Urothelium cell line (cell line): ENCODE data around the gene PRKCH.

ENCODE experiments used
- DNase-seq: peaks from one replicate; pipeline ENCODE4 v3.0.0; 2011; ENCODE audit warnings: low spot score, mixed read lengths
- FAIRE-seq: peaks from 2 replicates; lab custom pipeline; 2011; peaks lifted over from hg19 to GRCh38; lab: Jason Lieb, UNC

The PRKCH gene

GRCh38 chr14:61536661-61537562 lies 215.5 kb downstream of the PRKCH start:
- FAIRE-seq (peak; percentile 68), DNase-seq (no peak)

- FAIRE-seq = peak; percentile 96
Measured at GRCh38 chr14:61537563-61538463, 216.4 kb downstream of the PRKCH start.

GRCh38 chr14:61538464-61539022 lies 217.2 kb downstream of the PRKCH start:
- FAIRE-seq = no peak
- DNase-seq = no peak

More at GRCh38 chr14:61537563-61538463, 216.4 kb downstream of the PRKCH start:
- peak; percentile 97 for DNase-seq

DNA sequence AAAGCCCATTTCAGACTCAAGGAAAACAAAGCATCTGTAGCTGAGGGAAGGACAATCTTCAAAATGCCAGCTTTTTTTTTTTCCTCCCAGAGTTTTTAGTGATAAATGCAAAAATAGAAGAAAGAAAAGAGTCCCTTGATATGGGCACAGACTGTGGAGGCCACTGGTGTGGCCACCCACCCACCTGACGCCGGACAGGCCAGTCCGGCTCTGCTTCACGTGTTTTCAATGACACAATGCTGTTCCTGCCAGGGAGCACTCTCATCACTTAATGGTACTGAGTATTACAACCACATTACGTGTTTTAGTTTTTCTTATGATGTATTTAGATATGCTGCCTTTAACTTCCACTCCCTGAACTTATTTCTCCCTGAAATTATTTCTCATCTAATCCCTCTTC lies 218.3 kb downstream of the PRKCH start:
- no peak for DNase-seq
- FAIRE-seq = no peak

- DNase-seq (no peak), FAIRE-seq (peak; percentile 93)
Measured at GRCh38 chr14:61540931-61541330, 219.6 kb downstream of the PRKCH start.

DNA sequence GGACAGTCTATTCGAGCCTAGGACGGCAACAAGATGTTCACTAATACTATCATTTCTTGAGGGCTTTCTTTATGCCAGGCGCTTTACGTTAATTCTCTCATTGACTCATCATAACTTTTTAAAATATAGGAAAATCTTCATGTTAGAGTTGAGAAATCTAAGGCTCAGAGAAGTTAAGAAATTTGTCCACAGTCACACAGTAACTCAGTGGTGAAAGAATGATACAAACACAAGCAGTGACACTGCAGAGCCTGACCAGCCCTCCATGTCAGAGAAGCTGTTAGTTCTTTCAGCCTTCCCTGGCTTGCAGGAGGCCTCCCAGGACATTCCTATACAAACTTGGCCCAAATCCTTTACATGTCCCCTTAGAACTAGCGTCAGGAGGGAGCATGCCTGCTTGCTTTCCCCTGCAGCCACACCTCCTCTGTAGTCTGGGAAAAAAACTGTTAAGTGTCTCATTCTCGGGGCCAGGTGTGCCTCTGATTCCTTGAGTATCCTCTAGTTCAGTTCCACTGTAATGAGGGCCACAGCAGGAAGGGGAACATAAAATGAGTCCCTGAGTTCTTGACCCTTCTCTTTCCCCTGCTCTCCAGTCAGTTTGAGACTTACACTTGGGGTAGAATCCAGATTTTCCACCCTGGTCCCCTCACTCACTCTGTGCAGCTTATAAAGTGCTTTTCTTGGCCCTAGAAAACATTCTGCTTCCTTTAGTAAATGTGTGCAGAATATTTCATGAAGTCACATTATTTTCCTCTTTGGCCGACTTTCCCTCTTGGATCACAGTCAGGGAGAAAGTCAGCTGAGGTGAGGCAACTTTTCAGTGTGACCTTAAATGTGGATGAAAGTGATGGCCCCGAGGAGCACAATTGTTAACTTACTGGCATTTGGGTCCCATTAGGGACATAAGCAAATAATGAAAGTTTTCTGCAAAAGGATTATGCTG lies 221.7 kb downstream of the PRKCH start:
- no peak for DNase-seq
- FAIRE-seq = no peak

DNA sequence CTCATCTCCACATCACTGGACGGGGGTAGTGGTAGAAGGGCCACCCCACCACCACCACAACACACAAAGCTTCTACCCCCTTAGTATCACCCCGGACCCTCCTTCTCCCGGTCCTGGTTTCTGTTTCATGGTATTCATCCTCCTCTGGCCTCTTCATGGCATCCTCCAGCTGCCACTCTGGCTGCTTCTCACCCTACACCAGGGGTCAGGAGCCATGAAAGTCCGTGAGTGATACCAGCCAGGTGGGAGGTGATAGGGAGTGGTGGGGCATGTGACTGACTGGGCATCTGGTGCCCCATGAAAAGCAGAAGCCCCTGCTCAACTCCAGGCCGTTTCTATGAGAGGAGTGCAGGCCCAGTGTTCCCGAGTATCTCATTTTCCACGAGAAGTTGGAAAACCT lies 222.6 kb downstream of the PRKCH start:
- DNase-seq (no peak), FAIRE-seq (peak; percentile 88)

GRCh38 chr14:61544448-61545330 lies 223.3 kb downstream of the PRKCH start:
- FAIRE-seq (peak; percentile 55), DNase-seq (no peak)

GRCh38 chr14:61545726-61546455 lies 224.5 kb downstream of the PRKCH start:
- FAIRE-seq = peak; percentile 42
- DNase-seq = no peak

DNA sequence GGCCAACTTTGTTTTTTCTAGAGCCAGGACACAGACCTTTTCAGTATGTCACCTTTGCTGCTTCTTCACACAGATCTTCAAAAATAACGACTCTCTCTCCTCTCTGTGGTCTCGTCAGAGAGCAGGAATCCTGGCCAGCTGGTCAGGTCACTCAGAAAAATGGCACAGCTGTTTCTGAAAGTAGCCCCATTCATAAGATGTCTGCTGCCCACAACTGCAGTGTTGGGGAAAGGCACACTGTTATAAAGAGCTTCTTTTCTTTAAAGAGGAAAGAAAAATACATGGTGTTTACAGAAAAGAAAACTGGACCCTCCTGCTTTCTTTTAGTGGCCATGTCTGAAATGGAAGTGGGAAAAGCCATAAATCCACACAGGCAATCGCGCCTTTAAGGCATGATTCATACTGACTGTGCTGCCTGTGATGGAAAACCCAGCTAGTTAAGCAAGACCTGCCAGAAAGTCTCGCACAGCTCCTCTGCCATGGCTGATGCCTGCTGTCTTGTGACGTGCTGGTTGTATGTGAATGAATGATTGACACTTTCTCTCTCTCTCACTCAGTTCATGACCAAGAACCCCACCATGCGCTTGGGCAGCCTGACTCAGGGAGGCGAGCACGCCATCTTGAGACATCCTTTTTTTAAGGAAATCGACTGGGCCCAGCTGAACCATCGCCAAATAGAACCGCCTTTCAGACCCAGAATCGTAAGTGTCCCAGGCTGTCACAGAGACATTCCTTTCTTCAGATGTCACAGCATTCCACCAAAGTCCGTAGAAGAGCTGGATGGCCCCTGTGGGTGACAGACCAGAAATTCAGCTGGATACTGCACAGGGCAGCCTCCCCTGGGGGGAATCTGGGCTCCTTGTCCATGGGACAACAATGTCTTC lies 226.0 kb downstream of the PRKCH start:
- FAIRE-seq = peak; percentile 91
- DNase-seq = peak; percentile 84

GRCh38 chr14:61549425-61549824 lies 228.0 kb downstream of the PRKCH start:
- DNase-seq = no peak
- FAIRE-seq = peak; percentile 91

GRCh38 chr14:61551384-61551783 lies 230.0 kb downstream of the PRKCH start:
- DNase-seq (no peak), FAIRE-seq (peak; percentile 32)

GRCh38 chr14:61552241-61552640 lies 230.9 kb downstream of the PRKCH start:
- FAIRE-seq = peak; percentile 71
- no peak for DNase-seq

DNA sequence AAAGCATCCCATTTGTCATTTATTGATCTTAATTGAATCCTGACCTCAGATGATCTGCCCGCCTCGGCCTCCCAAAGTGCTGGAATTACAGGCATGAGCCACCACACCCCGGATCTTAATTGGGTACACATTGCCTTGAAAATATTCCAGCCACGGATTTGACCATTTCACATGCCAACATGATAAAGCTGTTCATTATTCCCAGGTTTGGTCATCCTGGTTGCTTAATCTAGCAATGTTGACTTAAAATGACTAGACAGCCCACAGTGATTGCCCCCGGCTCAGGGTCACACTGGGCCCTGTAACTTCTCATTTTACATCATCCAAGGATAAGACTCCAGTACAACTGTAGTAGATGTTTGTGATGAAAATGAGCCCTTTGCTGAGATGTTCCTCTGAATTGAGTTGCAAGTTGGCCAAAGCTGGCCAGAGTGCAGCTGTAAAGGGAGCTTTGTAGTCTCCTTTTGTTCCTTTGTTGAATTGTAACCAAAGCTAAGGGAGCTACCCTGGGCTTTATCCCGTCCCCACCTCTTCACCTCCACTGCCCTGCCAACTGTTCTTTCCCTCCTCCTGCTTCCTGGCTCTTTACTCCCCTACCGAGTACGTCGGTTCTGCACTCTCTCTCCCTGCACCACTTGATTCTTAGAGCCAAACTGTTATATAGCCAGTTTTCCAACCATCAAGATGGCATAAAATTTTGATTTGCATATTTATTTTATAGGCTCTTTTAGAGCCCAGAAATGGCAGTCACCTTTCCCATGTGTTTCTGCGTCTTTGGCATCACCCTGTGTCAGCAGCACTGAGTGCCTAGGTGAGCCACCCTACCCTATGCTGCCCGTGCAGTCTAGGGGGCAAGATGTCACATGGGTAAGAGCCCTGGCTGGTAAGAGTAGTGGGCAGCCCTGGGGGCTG lies 232.6 kb downstream of the PRKCH start:
- FAIRE-seq (peak; percentile 95), DNase-seq (peak; percentile 79)

GRCh38 chr14:61555056-61555838 lies 233.9 kb downstream of the PRKCH start:
- FAIRE-seq (peak; percentile 69), DNase-seq (no peak)

- FAIRE-seq (peak; percentile 30), DNase-seq (no peak)
Measured at GRCh38 chr14:61556455-61556854, 235.1 kb downstream of the PRKCH start.
